Stimulated activated naive CD4-positive, alpha-beta T cell (primary cell): ENCODE measurements around the gene KCMF1.

Source experiments
- DNase-seq, 6 experiments: peaks; one replicate each; lab custom pipeline; 2025; lab: John Stamatoyannopoulos, UW

Gene KCMF1

GRCh38 chr2:85022232-85022631 lies 51.3 kb downstream of the KCMF1 start:
- no peak for DNase-seq

GRCh38 chr2:85024372-85025047 lies 53.5 kb downstream of the KCMF1 start:
- DNase-seq = no peak

GRCh38 chr2:85032621-85033020 lies 61.7 kb downstream of the KCMF1 start:
- DNase-seq = no peak

GRCh38 chr2:85033388-85033787 lies 62.4 kb downstream of the KCMF1 start:
- no peak for DNase-seq

GRCh38 chr2:85034158-85034557 lies 63.2 kb downstream of the KCMF1 start:
- no peak for DNase-seq

GRCh38 chr2:85037622-85038021 lies 66.7 kb downstream of the KCMF1 start:
- DNase-seq = no peak

- DNase-seq = no peak
Measured at GRCh38 chr2:85042330-85042729, 71.4 kb downstream of the KCMF1 start.

- DNase-seq = no peak
Measured at GRCh38 chr2:85048534-85048933, 77.6 kb downstream of the KCMF1 start.

GRCh38 chr2:85049236-85049635 lies 78.3 kb downstream of the KCMF1 start:
- DNase-seq = no peak

- DNase-seq = no peak
Measured at GRCh38 chr2:85053802-85054201, 82.8 kb downstream of the KCMF1 start.

- peak in 1 of 6 experiments; percentile 19 for DNase-seq
Measured at GRCh38 chr2:85057226-85057962, 86.4 kb downstream of the KCMF1 start.

GRCh38 chr2:85061896-85062295 lies 90.9 kb downstream of the KCMF1 start:
- no peak for DNase-seq

- no peak for DNase-seq
Measured at GRCh38 chr2:85062565-85062964, 91.6 kb downstream of the KCMF1 start.

GRCh38 chr2:85063981-85064599 lies 93.1 kb downstream of the KCMF1 start:
- DNase-seq = no peak

GRCh38 chr2:85064927-85065577 lies 94.1 kb downstream of the KCMF1 start:
- no peak for DNase-seq

- DNase-seq = no peak
Measured at GRCh38 chr2:85066006-85066740, 95.2 kb downstream of the KCMF1 start.

GRCh38 chr2:85066874-85067351 lies 96.0 kb downstream of the KCMF1 start:
- DNase-seq = peak in 2 of 6 experiments; percentile 4 to 9

GRCh38 chr2:85071096-85071495 lies 100.1 kb downstream of the KCMF1 start:
- DNase-seq = no peak

- DNase-seq = no peak
Measured at GRCh38 chr2:85073033-85073432, 102.1 kb downstream of the KCMF1 start.

- DNase-seq = no peak
Measured at GRCh38 chr2:85076618-85077274, 105.8 kb downstream of the KCMF1 start.

- DNase-seq = no peak
Measured at GRCh38 chr2:85077859-85078419, 107.0 kb downstream of the KCMF1 start.
